GM12801 (cell line): ENCODE results near the gene RBMS1.

Source experiments
- CTCF ChIP-seq: IDR thresholded peaks from one replicate; pipeline ENCODE4 v1.5.1; 2011; ENCODE audit warnings: control low read depth; ENCODE audit not compliant: insufficient read length; ENCODE audit errors: extremely low read depth

The RBMS1 gene

DNA sequence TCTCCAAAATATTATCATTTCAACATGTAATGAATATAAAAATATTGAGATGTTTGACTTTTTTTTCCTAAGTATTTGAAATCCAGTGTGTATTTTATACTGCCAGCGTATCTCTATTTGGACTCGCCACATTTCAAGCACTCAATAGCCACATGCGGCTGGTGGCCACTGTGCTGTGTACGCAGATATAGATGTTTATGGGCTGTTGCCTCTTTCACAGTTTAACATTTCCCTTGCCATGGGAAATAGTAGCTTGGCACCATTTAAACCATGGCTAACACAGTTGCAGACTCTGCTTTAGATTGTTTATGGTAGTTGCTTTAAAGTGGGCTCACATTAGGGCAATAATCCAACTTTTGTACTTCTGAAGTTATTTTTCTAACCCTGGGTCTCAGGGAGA lies 157.0 kb downstream of the RBMS1 start:
- TF ChIP-seq CTCF, result no peak

GRCh38 chr2:160336105-160336504 lies 157.5 kb downstream of the RBMS1 start:
- no peak for TF ChIP-seq CTCF

GRCh38 chr2:160335441-160335840 lies 158.2 kb downstream of the RBMS1 start:
- TF ChIP-seq CTCF, result no peak

DNA sequence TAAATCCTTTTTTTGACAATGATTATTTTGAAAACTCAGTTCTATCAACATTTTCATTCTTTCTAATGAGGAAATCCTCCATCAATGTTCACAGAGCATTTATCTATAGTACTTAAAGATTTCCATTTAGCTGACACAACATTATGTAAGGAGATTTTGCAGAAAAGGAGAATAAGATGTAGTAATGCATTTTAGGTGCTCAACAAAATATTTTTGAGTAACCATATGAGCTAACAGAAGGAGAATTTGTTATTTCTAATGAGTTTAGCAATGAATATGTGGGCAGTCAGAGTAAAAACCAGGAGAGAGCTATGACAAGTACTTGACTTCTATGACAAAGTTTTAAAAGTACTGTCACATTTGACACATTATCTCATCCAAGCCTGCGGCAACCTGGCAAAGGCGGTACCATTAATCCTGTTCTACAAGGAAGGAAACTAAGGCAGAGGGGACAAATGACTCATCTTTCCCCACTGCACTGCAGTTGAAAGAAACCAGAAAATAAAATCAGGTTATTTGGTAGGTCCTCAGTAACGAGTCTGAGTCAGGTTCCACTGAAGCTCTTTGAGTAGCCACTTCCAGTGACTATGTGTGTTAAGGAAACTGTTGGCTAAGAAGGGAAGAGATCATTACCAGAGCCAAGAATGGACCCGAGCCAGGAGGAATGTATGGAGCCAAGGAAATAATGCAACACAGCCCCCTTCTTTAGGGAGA lies 159.4 kb downstream of the RBMS1 start:
- TF ChIP-seq CTCF, result no peak

- no peak for TF ChIP-seq CTCF
Observed at GRCh38 chr2:160333324-160334027, 160.1 kb downstream of the RBMS1 start.

DNA sequence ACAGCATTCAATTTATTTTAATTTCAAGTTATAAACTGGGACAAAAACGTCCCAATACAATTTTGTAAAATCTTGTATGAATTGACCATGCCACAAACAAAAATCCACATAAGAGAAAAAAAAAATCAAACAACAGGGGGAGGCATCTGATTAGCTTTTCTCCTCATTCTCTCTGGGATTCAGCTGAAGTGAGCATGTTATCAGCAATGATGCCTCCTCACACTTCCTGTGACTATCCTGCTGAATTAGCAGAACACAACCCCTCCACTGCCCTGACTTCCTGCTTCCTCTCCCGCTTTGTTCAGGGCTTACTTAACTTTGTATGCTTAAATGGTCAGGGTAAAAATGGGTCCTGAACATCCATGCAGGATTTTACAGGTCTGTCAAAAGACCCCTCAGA lies 161.3 kb downstream of the RBMS1 start:
- no peak for TF ChIP-seq CTCF

DNA sequence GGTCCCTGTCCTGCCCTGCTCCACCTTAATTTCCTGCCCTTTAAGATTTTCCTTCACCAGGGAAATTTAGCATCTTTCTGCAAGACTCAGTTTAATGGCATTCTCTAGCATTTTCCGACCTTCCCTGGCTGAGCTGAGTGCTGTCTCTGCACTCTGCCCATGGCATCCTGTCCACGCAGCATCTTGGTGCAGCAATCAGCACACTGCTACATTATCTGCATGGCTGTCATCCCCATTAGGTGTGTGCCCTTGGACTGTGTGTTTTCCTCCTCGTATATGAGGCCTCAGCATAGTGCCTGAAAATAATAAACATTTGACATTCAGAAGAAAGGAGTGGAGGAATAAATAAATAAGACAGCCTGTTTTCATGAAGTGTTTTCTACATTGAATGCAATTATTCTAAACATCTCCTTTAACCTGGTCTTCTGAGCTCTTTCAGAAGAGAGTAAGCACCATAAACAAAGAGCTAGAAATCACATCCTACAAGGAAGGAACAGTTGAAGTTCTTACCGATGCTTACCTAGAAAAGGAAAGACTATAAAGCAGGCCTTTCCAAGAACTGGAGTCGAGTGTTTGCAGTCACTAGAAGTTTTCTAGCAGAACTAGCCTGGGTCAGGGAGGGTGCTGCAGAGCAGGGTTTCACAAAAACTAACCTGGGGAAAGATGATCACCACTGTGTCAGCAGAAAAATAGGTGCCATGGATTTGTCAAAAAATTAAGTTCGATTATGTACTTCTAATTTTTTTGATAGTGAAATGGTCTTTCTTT lies 162.2 kb downstream of the RBMS1 start:
- no peak for TF ChIP-seq CTCF
